HepG2 (cell line): ENCODE results near the gene MED9. TPM values are rescaled to one million over a fixed set of nuclear protein-coding genes. Genes with fewer than 3 reads are reported as not detected.
"Not testable (repeated sequence)": the region's sequence is repeated elsewhere in the genome, so short reads cannot be mapped to it uniquely, and the experiment has no call there.

ENCODE experiments used
- ATAC-seq: fragments of 200-7000 bp; cut with Tn5 transposase; 3 replicates; pipeline ENCODE4 v1.9.1; 2020; ENCODE audit warnings: mild to moderate bottlenecking, moderate library complexity
- BruUV-seq: library from RNA; stranded (reverse); fragments of 400-500 nt; replicated peaks from 2 replicates; lab custom pipeline; 2021; lab: Mats Ljungman, UMichigan
- CTCF ChIA-PET: fragments of 300-600 bp; formaldehyde crosslinking; extraction: SDS; loops from one replicate; lab custom pipeline; 2021; ENCODE audit warnings: low total read pairs, inconsistent platforms, low intra/inter-chr PET ratio; lab: Yijun Ruan, JAX
- POLR2A ChIA-PET: fragments of 350-600 bp; sonication (Branson Sonifier 250); formaldehyde crosslinking; loops from one replicate; lab custom pipeline; 2020; ENCODE audit warnings: antibody characterized with exemption, inconsistent platforms; lab: Yijun Ruan, JAX
- DNase-seq: peaks from one replicate; pipeline ENCODE4 v3.0.0-alpha.2; 2015; ENCODE audit warnings: low spot score
- FAIRE-seq: peaks from 3 replicates; lab custom pipeline; 2011; peaks lifted over from hg19 to GRCh38; lab: Jason Lieb, UNC
- H2AFZ ChIP-seq: one replicate; pipeline ENCODE4 v1.6.1; 2011; ENCODE audit warnings: low read length, inconsistent platforms
- H3K27ac ChIP-seq: fragments of 300-600 bp; 3 replicates; pipeline ENCODE4 v1.8.0; 2011; ENCODE audit warnings: mixed run types, mild to moderate bottlenecking, mixed read lengths, low read length, inconsistent platforms; ENCODE audit not compliant: insufficient read depth; ENCODE audit errors: extremely low read length
- H3K27me3 ChIP-seq, 2 experiments: fragments of 200-600 bp in 1 of 2; 2 replicates in 1 of 2; 3 replicates in 1 of 2; pipeline versions ENCODE4 v1.6.0 to v1.8.0; 2011; ENCODE audit warnings: low read length in 2 of 2, mild to moderate bottlenecking in 2 of 2, moderate library complexity in 2 of 2, inconsistent platforms in 1 of 2; ENCODE audit not compliant: insufficient read depth in 2 of 2, control insufficient read depth in 1 of 2
- H3K36me3 ChIP-seq, 2 experiments: fragments of 200-600 bp in 1 of 2; replicated peaks in 1 of 2; 2 replicates in 1 of 2; 3 replicates in 1 of 2; pipeline versions ENCODE4 v1.5.1 to v1.8.0; 2011; ENCODE audit warnings: low read length in 2 of 2, inconsistent platforms in 1 of 2; ENCODE audit not compliant: insufficient read depth in 2 of 2, control insufficient read depth in 1 of 2
- H3K4me1 ChIP-seq: 2 replicates; pipeline ENCODE4 v1.5.1; 2012; ENCODE audit warnings: low read length, inconsistent platforms; ENCODE audit not compliant: insufficient read depth
- H3K4me2 ChIP-seq: 2 replicates; pipeline ENCODE4 v1.6.0; 2011; ENCODE audit warnings: low read depth, low read length, inconsistent platforms
- H3K4me3 ChIP-seq, 3 experiments: fragments of 200-600 bp in 1 of 3; sonication (generic), shearing (Covaris generic) in 1 of 3; replicated peaks in 1 of 3; 2 replicates each; pipeline ENCODE4 v1.5.1; 2011 to 2016; ENCODE audit warnings: low read length in 3 of 3, inconsistent platforms in 2 of 3, low read depth in 2 of 3, mild to moderate bottlenecking in 2 of 3, control low read depth in 1 of 3, mixed read lengths in 1 of 3; ENCODE audit not compliant: insufficient read depth in 1 of 3
- H3K79me2 ChIP-seq: one replicate; pipeline ENCODE4 v1.6.1; 2011; ENCODE audit warnings: low read length, inconsistent platforms; ENCODE audit not compliant: insufficient read depth
- H3K9ac ChIP-seq: 2 replicates; pipeline ENCODE4 v1.6.0; 2011; ENCODE audit warnings: mild to moderate bottlenecking, low read depth, low read length, inconsistent platforms; ENCODE audit not compliant: insufficient read depth
- H3K9me3 ChIP-seq: 2 replicates; pipeline ENCODE4 v1.5.1; 2012; ENCODE audit warnings: mild to moderate bottlenecking, low read length
- H4K20me1 ChIP-seq: 2 replicates; pipeline ENCODE4 v1.6.0; 2011; ENCODE audit warnings: inconsistent platforms, mild to moderate bottlenecking, low read length, moderate library complexity; ENCODE audit not compliant: insufficient read depth
- JUNB ChIP-seq: sonication (generic); formaldehyde crosslinking; IDR thresholded peaks from 2 replicates; pipeline ENCODE4 v1.8.0; 2022; ENCODE audit warnings: missing genetic modification reagents, mild to moderate bottlenecking, borderline replicate concordance
- MAFF ChIP-seq: IDR thresholded peaks from 2 replicates; pipeline ENCODE4 v1.6.1; 2011; ENCODE audit warnings: low read depth, low read length, improper control_type of control experiment
- MNT ChIP-seq: fragments of 450-650 bp; IDR thresholded peaks from 2 replicates; pipeline ENCODE4 v1.6.1; 2016
- RXRB ChIP-seq: IDR thresholded peaks from 2 replicates; pipeline ENCODE4 v1.6.1; 2016; ENCODE audit warnings: borderline replicate concordance, missing genetic modification reagents, missing compliant biosample characterization
- ZNF30 ChIP-seq: sonication (generic); formaldehyde crosslinking; IDR thresholded peaks from 2 replicates; pipeline ENCODE4 v1.5.0; 2020; ENCODE audit warnings: mild to moderate bottlenecking, missing genetic modification reagents
- ZNF670 ChIP-seq: sonication (generic); formaldehyde crosslinking; IDR thresholded peaks from 2 replicates; pipeline ENCODE4 v1.8.0; 2022; ENCODE audit warnings: mild to moderate bottlenecking, missing genetic modification reagents, borderline replicate concordance
- WGBS: methylation state at CpG from one replicate; pipeline ENCODE4 v1.1.6; 2017; ENCODE audit warnings: low lambda C conversion rate; 5-methylcytosine and 5-hydroxymethylcytosine counted together
- in situ Hi-C: cut with HindIII; loops from 2 replicates; pipeline ENCODE4 v1.10.0; 2017; ENCODE audit warnings: low pct_unique_long_range_greater_than_20kb; ENCODE audit not compliant: extremely low pct_ligation_motif_present
- intact Hi-C: fragments of 100-400 bp; cut with micrococcal nuclease; formaldehyde crosslinking; loops from one replicate; pipeline ENCODE4 v1.10.0; 2022; ENCODE audit not compliant: unreplicated experiment
- polyA plus RNA-seq, 8 experiments: library from polyadenylated mRNA; depleted of rRNA in 3 of 8; stranded (reverse) in 7 of 8; unstranded in 1 of 8; fragments of >200 nt; fragmentation: Illumina TruSeq in 4 of 8; extraction: Trizol in 4 of 8; gene quantifications; 2 replicates each; pipeline versions ENCODE4 v1.2.1 to v1.2.3, GENCODE V29; 2011 to 2016; ENCODE audit warnings: low read depth in 4 of 8, missing spikeins in 1 of 8, mixed read lengths in 1 of 8; ENCODE audit not compliant: insufficient read depth in 1 of 8
- total RNA-seq, 5 experiments: library from RNA; depleted of rRNA; stranded (reverse); fragments of >200 nt; fragmentation: Illumina TruSeq; extraction: Trizol; gene quantifications; 2 replicates each; pipeline ENCODE4 v1.2.3, GENCODE V29; 2016; ENCODE audit warnings: low read depth in 1 of 5
- TF ChIP-seq, protein P1 (sequence below): sonication (generic); formaldehyde crosslinking; IDR thresholded peaks from 2 replicates; pipeline ENCODE4 v1.8.0; 2022; ENCODE audit warnings: mild to moderate bottlenecking, missing genetic modification reagents, moderate library complexity
- TF ChIP-seq, protein P2 (sequence below): sonication (generic); formaldehyde crosslinking; IDR thresholded peaks from 2 replicates; pipeline ENCODE4 v1.5.1; 2020; ENCODE audit warnings: missing genetic modification reagents, mild to moderate bottlenecking, borderline replicate concordance

MED9 gene
- total and polyA plus RNA-seq, 2 of the 13 experiments (the other 11 are each of a cell fraction or from before 2014, with no cell fraction given): 11.9 to 15.1 TPM

DNA sequence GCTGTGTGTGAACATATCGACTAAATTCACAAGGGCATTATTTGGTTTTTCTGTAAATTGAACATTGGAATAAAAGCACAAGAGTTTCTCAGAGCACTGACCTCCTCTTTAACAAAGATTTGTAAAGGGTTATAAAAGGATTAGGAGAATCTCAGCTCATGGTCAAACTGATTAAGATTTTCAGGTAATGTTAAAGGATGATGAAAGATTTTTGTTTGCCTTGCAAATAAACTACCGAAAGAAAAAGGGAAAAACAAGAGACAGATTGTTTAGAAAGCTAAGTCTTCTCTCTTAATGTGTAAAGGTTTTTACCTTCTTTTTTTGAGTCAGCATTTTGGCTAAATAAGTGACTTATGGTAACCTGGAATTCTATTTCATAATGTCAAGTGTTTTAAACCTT lies 47.6 kb upstream of the MED9 start (continued):
- TF ChIP-seq, protein P1, sequence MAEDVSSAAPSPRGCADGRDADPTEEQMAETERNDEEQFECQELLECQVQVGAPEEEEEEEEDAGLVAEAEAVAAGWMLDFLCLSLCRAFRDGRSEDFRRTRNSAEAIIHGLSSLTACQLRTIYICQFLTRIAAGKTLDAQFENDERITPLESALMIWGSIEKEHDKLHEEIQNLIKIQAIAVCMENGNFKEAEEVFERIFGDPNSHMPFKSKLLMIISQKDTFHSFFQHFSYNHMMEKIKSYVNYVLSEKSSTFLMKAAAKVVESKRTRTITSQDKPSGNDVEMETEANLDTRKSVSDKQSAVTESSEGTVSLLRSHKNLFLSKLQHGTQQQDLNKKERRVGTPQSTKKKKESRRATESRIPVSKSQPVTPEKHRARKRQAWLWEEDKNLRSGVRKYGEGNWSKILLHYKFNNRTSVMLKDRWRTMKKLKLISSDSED (CRISPR knock-in tag): no peak
- no peak for TF ChIP-seq JUNB (CRISPR knock-in tag)
- TF ChIP-seq MAFF: 0 out of 2 replicates have a peak, but pooled peaks have one; percentile 25
- no peak for TF ChIP-seq ZNF30 (CRISPR knock-in tag)
- TF ChIP-seq, all 625 proteins: peak for 10

DNA sequence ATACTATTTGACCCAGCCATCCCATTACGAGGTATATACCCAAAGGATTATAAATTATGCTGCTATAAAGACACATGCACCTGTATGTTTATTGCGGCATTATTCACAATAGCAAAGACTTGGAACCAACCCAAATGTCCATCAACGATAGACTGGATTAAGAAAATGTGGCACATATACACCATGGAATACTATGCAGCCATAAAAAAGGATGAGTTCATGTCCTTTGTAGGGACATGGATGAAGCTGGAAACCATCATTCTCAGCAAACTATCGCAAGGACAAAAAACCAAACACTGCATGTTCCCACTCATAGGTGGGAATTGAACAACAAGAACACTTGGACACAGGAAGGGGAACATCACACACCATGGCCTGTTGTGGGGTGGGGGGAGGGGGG lies 45.9 kb upstream of the MED9 start:
- in situ Hi-C loops, FAIRE-seq, H3K9ac ChIP-seq, H2AFZ ChIP-seq, POLR2A ChIA-PET, H3K27me3 ChIP-seq, H4K20me1 ChIP-seq, DNase-seq, H3K4me3 ChIP-seq, BruUV-seq, ATAC-seq, H3K27ac ChIP-seq, intact Hi-C loops, H3K79me2 ChIP-seq, H3K36me3 ChIP-seq, H3K9me3 ChIP-seq, H3K4me2 ChIP-seq: not testable (repeated sequence)
- peaks cover 69% of the 10 kb centered on the region for H3K4me1 ChIP-seq
- 94% methylated on average over 3 of the region's 4 CpGs for WGBS
- CTCF ChIA-PET: interaction anchor here (1.6 kb wide), 1 partner anchor 9 kb away, joined by 3 read pairs; no protein-coding TSS in a partner anchor

DNA sequence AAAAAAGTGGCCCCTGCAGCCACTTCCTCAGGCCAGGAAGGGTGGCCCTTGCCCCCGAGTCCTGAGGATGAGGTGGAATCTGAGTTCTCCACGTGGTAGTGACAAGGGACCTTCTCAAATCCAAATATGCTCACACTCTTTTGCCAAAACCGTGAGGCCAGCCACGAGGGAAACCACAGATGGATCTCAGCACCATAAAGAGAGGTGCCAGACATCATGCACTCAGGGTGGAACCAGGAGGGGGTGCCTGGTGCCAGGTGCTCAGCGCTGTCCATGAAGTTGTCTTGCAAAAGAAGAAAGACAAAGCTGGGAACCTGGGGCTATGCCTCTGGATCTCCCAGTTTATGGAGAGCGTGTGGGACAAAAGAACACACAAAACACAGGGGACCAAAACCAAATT lies 45.2 kb upstream of the MED9 start:
- Histone ChIP-seq H2AFZ (no peak overlapping the region), H3K36me3 (no peaks in the 10 kb centered on the region), H3K9ac (no peak overlapping the region), H3K27me3 (no peaks in the 10 kb centered on the region), H3K4me1 (peaks cover 70% of the 10 kb centered on the region), H3K4me3 (no peak overlapping the region), H3K79me2 (no peaks in the 10 kb centered on the region), H3K9me3 (no peaks in the 10 kb centered on the region), H3K4me2 (peak overlapping the region; percentile 46), H3K27ac (no peak overlapping the region), H4K20me1 (no peaks in the 10 kb centered on the region)
- ChIA-PET CTCF (interaction anchor here (1.6 kb wide), 1 partner anchor 9 kb away, joined by 3 read pairs; no protein-coding TSS in a partner anchor), POLR2A (interaction anchor here (0.9 kb wide), 1 partner anchor 62 kb away, joined by 3 read pairs; no protein-coding TSS in a partner anchor)
- BruUV-seq: no TSS peak
- 26% methylated on average over 6 of the region's 6 CpGs for WGBS
- FAIRE-seq (no peak), ATAC-seq (no peak), DNase-seq (no peak)
- intact Hi-C loops (no loop called here), in situ Hi-C loops (no loop called here)
- TF ChIP-seq RXRB (no peak), ZNF670 (CRISPR knock-in tag) (no peak), MNT (peak; percentile 20; the same call in 1 of the 2 replicates)
- TF ChIP-seq, protein P2, sequence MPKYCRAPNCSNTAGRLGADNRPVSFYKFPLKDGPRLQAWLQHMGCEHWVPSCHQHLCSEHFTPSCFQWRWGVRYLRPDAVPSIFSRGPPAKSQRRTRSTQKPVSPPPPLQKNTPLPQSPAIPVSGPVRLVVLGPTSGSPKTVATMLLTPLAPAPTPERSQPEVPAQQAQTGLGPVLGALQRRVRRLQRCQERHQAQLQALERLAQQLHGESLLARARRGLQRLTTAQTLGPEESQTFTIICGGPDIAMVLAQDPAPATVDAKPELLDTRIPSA (CRISPR knock-in tag): no peak
